Bronchial epithelial cell (primary cell): ENCODE measurements around the gene EDNRA. TPM values are rescaled to one million over a fixed set of nuclear protein-coding genes. Genes with fewer than 3 reads are reported as not detected.
A peak's percentile ranks its signal among the peaks of the same experiment; 100 is the strongest.
"Not testable (repeated sequence)": the region's sequence is repeated elsewhere in the genome, so short reads cannot be mapped to it uniquely, and the experiment has no call there.

Experiments
- DNase-seq: peaks from one replicate; pipeline ENCODE4 v3.0.0-alpha.2; 2010; ENCODE audit warnings: low read depth
- FAIRE-seq: peaks from 2 replicates; lab custom pipeline; 2011; peaks lifted over from hg19 to GRCh38; lab: Jason Lieb, UNC
- H3K27me3 ChIP-seq: 2 replicates; pipeline ENCODE4 v1.5.1; 2011; ENCODE audit warnings: low read length; ENCODE audit not compliant: control insufficient read depth, insufficient read depth
- H3K36me3 ChIP-seq: 2 replicates; pipeline ENCODE4 v1.5.1; 2011; ENCODE audit warnings: low read length; ENCODE audit not compliant: control insufficient read depth, insufficient read depth
- H3K4me3 ChIP-seq: 2 replicates; pipeline ENCODE4 v1.5.1; 2011; ENCODE audit warnings: mild to moderate bottlenecking, low read depth, low read length, control low read depth
- CTCF ChIP-seq: IDR thresholded peaks from 2 replicates; pipeline ENCODE4 v1.5.1; 2011; ENCODE audit warnings: mild to moderate bottlenecking, moderate library complexity, low read length, control low read depth, inconsistent platforms; ENCODE audit not compliant: insufficient read depth, severe bottlenecking
- total RNA-seq: library from RNA; depleted of rRNA; stranded (reverse); fragments of >200 nt; gene quantifications from 2 replicates; pipeline ENCODE4 v1.2.1, GENCODE V29; 2014

Gene EDNRA
- total RNA-seq: 3.7 and 8.1 TPM in 2 replicates

GRCh38 chr4:147480891-147481576, at the start of gene EDNRA:
EDNRA (plus strand) TSS chr4:147481097; CDS start chr4:147485682, 4,585 bp downstream.
- TF ChIP-seq CTCF: no peak
- no peaks in the 10 kb centered on the region for H3K36me3 ChIP-seq
- FAIRE-seq: no peak
- DNase-seq: no peak
- peak within 1 kb of the TSS; percentile 58 for H3K4me3 ChIP-seq
- H3K27me3 ChIP-seq: no peaks in the 10 kb centered on the region

GRCh38 chr4:147434370-147434769, 46.5 kb upstream of the EDNRA start:
- not testable (repeated sequence) for H3K27me3 ChIP-seq, H3K36me3 ChIP-seq, H3K4me3 ChIP-seq, FAIRE-seq
- peak; percentile 88 for DNase-seq

GRCh38 chr4:147440442-147440841, 40.5 kb upstream of the EDNRA start:
- Histone ChIP-seq H3K4me3 (no peak overlapping the region), H3K27me3 (no peaks in the 10 kb centered on the region), H3K36me3 (no peaks in the 10 kb centered on the region)
- DNase-seq (no peak), FAIRE-seq (no peak)
- TF ChIP-seq CTCF: no peak

GRCh38 chr4:147447786-147448185, 33.1 kb upstream of the EDNRA start:
- peak; percentile 80 for DNase-seq
- H3K27me3 ChIP-seq: no peaks in the 10 kb centered on the region
- FAIRE-seq: no peak
- H3K36me3 ChIP-seq: no peaks in the 10 kb centered on the region
- no peak for TF ChIP-seq CTCF
- no peak overlapping the region for H3K4me3 ChIP-seq

GRCh38 chr4:147453561-147454141, 27.2 kb upstream of the EDNRA start:
- no peaks in the 10 kb centered on the region for H3K36me3 ChIP-seq
- TF ChIP-seq CTCF: no peak
- DNase-seq (peak; percentile 69), FAIRE-seq (peak; percentile 75)
- H3K4me3 ChIP-seq: no peak overlapping the region
- H3K27me3 ChIP-seq: no peaks in the 10 kb centered on the region

GRCh38 chr4:147456706-147457105, 24.2 kb upstream of the EDNRA start:
- FAIRE-seq: no peak
- Histone ChIP-seq H3K4me3 (no peak overlapping the region), H3K36me3 (no peaks in the 10 kb centered on the region), H3K27me3 (no peaks in the 10 kb centered on the region)
- no peak for TF ChIP-seq CTCF
- DNase-seq: peak; percentile 59
